Neural crest cell (in vitro differentiated cells): ENCODE results near the gene TMED9. TPM values are rescaled to one million over a fixed set of nuclear protein-coding genes. Genes with fewer than 3 reads are reported as not detected.

Experiments
- DNase-seq: peaks from one replicate; pipeline ENCODE4 v3.0.0; 2021; ENCODE audit warnings: low read depth, mixed read lengths, low spot score
- H3K27ac Mint-ChIP-seq: one replicate; pipeline ENCODE4 v1.8.0; 2021; ENCODE audit warnings: mild to moderate bottlenecking, mixed read lengths; ENCODE audit not compliant: unreplicated experiment
- H3K27me3 Mint-ChIP-seq: 2 replicates; pipeline ENCODE4 v1.8.0; 2021; ENCODE audit warnings: low read depth, mild to moderate bottlenecking, mixed read lengths
- H3K36me3 Mint-ChIP-seq: 2 replicates; pipeline ENCODE4 v1.8.0; 2021; ENCODE audit warnings: low read depth, mild to moderate bottlenecking, mixed read lengths
- H3K4me1 Mint-ChIP-seq: 2 replicates; pipeline ENCODE4 v1.8.0; 2021; ENCODE audit warnings: mixed read lengths
- H3K4me3 Mint-ChIP-seq: one replicate; pipeline ENCODE4 v1.8.0; 2021; ENCODE audit warnings: mild to moderate bottlenecking, mixed read lengths
- H3K9me3 Mint-ChIP-seq: 2 replicates; pipeline ENCODE4 v1.8.0; 2021; ENCODE audit warnings: mixed read lengths
- CTCF ChIP-seq: fragments of 200-600 bp; sonication (generic); conservative IDR thresholded peaks from 2 replicates; pipeline ENCODE4 v1.5.0; 2021; ENCODE audit warnings: antibody characterized with exemption, mild to moderate bottlenecking
- total RNA-seq: library from RNA; stranded (reverse); gene quantifications from 2 replicates; pipeline ENCODE4 v1.2.1, GENCODE V29; 2021

TMED9 gene
- total RNA-seq, 1 donor from 2014 or later = 113 TPM

DNA sequence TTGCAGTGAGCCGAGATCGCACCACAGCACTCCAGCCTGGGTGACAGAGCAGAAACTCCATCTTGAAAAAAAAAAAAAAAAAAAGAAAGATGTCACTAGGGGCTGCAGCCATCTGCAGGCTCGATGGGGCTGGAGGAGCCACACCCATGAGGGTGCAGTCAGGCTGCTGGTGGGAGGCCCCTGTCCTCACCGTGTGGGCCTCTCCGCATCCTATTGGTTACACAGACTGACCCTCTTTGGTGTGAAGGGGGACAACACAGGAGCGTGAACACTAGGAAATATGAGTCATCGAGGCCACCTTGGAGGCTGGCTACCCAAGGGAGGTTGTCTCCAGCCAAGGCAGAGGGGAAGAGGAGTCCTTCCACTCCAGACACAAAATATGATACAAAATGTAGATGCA lies 23.7 kb upstream of the TMED9 start:
- Mint-ChIP-seq H3K9me3 (no peaks in the 10 kb centered on the region), H3K27me3 (peaks cover 9% of the 10 kb centered on the region), H3K4me3 (no peak overlapping the region), H3K4me1 (no peaks in the 10 kb centered on the region), H3K36me3 (no peaks in the 10 kb centered on the region), H3K27ac (no peak overlapping the region)
- no peak for TF ChIP-seq CTCF
- no peak for DNase-seq

DNA sequence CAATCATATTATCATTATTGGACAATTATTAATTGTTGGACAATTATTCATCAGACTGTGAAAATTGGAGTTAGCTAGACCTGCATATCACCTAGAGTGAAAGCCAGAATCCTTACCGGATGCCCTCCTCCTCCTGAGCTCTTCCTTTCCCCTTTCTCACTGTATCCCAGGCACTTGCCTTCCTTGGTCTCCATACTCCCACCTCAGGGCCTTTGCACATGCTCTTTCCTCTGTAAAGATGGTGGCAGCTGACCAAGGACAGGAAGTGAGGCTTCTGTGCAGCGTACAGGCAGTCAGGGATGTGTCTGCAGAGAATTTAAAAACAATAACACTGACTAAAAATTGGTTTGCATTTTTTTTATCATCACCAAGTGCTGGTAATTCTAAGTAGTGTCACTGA lies 22.1 kb upstream of the TMED9 start:
- no peak for DNase-seq
- Mint-ChIP-seq H3K4me3 (no peak overlapping the region), H3K36me3 (no peaks in the 10 kb centered on the region), H3K4me1 (no peaks in the 10 kb centered on the region), H3K27ac (no peak overlapping the region), H3K9me3 (no peaks in the 10 kb centered on the region), H3K27me3 (peaks cover 16% of the 10 kb centered on the region)
- no peak for TF ChIP-seq CTCF

GRCh38 chr5:177575488-177575887 lies 16.5 kb upstream of the TMED9 start:
- H3K4me1 Mint-ChIP-seq = no peaks in the 10 kb centered on the region
- H3K36me3 Mint-ChIP-seq = no peaks in the 10 kb centered on the region
- no peak overlapping the region for H3K4me3 Mint-ChIP-seq
- TF ChIP-seq CTCF = no peak
- no peak overlapping the region for H3K27ac Mint-ChIP-seq
- no peak for DNase-seq
- peaks cover 30% of the 10 kb centered on the region for H3K27me3 Mint-ChIP-seq
- no peaks in the 10 kb centered on the region for H3K9me3 Mint-ChIP-seq

DNA sequence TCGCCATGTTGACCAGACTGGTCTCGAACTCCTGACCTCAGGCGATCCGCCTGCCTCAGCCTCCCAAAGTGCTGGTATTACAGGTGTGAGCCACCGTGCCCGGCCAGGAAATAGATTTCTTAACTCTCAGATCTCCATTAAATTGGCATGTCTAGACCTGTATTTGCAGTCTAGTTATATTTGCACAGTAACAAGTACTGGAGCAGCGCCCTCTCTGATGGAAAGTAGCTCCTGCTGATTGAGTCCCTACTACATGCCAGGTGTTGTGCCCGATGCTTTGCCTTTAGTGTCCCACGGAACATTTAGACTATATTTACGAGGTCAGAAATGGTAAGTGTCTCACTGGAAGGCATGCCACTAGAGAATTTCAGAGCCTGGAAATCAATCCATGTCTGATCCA lies 15.8 kb upstream of the TMED9 start:
- H3K27ac Mint-ChIP-seq = no peak overlapping the region
- no peaks in the 10 kb centered on the region for H3K9me3 Mint-ChIP-seq
- no peak for DNase-seq
- H3K4me3 Mint-ChIP-seq = no peak overlapping the region
- no peaks in the 10 kb centered on the region for H3K36me3 Mint-ChIP-seq
- peaks cover 32% of the 10 kb centered on the region for H3K27me3 Mint-ChIP-seq
- TF ChIP-seq CTCF = no peak
- H3K4me1 Mint-ChIP-seq = no peaks in the 10 kb centered on the region

GRCh38 chr5:177578316-177578715 lies 13.7 kb upstream of the TMED9 start:
- TF ChIP-seq CTCF = no peak
- H3K9me3 Mint-ChIP-seq = no peaks in the 10 kb centered on the region

DNA sequence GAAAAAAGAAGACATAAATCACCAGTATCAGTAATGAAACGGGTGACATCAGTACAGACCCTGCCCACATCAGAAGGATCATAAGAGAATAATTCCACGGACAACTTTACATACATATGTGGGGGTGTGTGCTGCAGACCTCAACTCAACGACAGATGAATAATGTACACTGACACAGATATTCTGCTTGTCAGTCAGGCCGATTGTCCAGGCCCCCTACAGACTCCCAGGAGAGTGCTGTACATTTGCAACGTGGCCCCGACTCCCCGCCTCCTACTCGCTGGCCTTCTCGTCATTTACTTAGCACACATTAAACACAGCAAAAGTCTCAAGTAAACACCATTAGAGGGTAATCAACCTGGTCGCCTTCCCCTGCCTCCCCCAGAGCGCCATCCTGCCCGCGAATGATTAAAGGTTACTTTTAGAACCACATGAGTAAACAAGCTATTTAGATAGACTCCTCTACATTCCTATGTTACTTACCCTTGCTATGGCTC lies 3.5 kb upstream of the TMED9 start:
- no peak overlapping the region for H3K27ac Mint-ChIP-seq
- H3K27me3 Mint-ChIP-seq = peaks cover 78% of the 10 kb centered on the region
- H3K9me3 Mint-ChIP-seq = no peaks in the 10 kb centered on the region
- no peaks in the 10 kb centered on the region for H3K36me3 Mint-ChIP-seq
- TF ChIP-seq CTCF = no peak
- no peak overlapping the region for H3K4me3 Mint-ChIP-seq
- DNase-seq = no peak
- H3K4me1 Mint-ChIP-seq = peaks cover 16% of the 10 kb centered on the region

More at GRCh38 chr5:177578316-177578715, 13.7 kb upstream of the TMED9 start:
- no peaks in the 10 kb centered on the region for H3K36me3 Mint-ChIP-seq
- H3K27ac Mint-ChIP-seq = no peak overlapping the region
- peaks cover 42% of the 10 kb centered on the region for H3K27me3 Mint-ChIP-seq
- no peak for DNase-seq
- no peaks in the 10 kb centered on the region for H3K4me1 Mint-ChIP-seq
- H3K4me3 Mint-ChIP-seq = no peak overlapping the region
